DOHH2 (cell line): ENCODE measurements around the gene GNLY.

ENCODE experiments used
- EZH2phosphoT487 ChIP-seq: fragments of 200-600 bp; sonication (generic); IDR thresholded peaks from 2 replicates; pipeline ENCODE4 v1.6.1; 2017; ENCODE audit warnings: borderline replicate concordance, mild to moderate bottlenecking, antibody characterized with exemption, low read length, moderate library complexity, mixed read lengths
- TF ChIP-seq, protein P1 (sequence below): fragments of 200-600 bp; sonication (generic); IDR thresholded peaks from one replicate; pipeline ENCODE4 v1.5.1; 2014; ENCODE audit warnings: antibody characterized with exemption, mild to moderate bottlenecking, low read depth, low read length; ENCODE audit not compliant: poor library complexity, severe bottlenecking

DNA sequence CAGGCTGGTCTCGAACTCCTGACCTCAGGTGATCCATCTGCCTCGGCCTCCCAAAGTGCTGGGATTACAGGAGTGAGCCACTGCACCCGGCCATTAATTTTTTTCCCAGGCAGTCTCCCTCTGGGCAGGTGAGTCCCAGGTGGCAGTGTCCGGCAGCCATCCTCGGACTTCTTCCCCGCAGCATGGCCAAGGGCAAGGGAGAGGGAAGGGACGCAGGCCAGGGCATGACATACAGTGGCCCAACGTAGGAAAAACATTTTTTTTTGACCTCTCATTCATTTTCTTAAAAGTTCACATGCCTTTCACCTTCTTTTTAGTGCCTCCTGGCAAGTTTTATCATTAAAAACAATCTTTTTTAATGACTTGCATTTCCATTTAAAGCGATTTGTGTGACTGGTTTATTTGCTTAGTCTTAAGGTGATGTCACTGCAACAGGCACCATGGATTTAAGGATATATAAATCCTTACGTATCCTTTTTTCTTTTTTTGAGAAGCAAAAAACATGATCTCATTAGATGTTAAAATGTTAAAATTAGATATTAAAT is 36.6 kb downstream of the GNLY start:
- TF ChIP-seq, protein P1, sequence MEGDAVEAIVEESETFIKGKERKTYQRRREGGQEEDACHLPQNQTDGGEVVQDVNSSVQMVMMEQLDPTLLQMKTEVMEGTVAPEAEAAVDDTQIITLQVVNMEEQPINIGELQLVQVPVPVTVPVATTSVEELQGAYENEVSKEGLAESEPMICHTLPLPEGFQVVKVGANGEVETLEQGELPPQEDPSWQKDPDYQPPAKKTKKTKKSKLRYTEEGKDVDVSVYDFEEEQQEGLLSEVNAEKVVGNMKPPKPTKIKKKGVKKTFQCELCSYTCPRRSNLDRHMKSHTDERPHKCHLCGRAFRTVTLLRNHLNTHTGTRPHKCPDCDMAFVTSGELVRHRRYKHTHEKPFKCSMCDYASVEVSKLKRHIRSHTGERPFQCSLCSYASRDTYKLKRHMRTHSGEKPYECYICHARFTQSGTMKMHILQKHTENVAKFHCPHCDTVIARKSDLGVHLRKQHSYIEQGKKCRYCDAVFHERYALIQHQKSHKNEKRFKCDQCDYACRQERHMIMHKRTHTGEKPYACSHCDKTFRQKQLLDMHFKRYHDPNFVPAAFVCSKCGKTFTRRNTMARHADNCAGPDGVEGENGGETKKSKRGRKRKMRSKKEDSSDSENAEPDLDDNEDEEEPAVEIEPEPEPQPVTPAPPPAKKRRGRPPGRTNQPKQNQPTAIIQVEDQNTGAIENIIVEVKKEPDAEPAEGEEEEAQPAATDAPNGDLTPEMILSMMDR: no peak
- no peak for TF ChIP-seq EZH2phosphoT487
